ENCODE data around the gene FUT8. TPM values are rescaled to one million over a fixed set of nuclear protein-coding genes. Genes with fewer than 3 reads are reported as not detected.

FUT8 gene
- total RNA-seq, 1 experiment from 2014 or later: 11.8 TPM

GRCh38 chr14:65749287-65749686 lies 336.8 kb downstream of the FUT8 start:
- H3K9me3 Mint-ChIP-seq (ENCODE audit: unreplicated experiment): no peaks in the 10 kb centered on the region
- BruUV-seq (replicated peaks): no TSS peak
- no peak overlapping the region for H3K4me3 Mint-ChIP-seq (ENCODE audit: unreplicated experiment)
- intact Hi-C loops (cut with micrococcal nuclease): no loop called here
- no peaks in the 10 kb centered on the region for H3K4me1 Mint-ChIP-seq (ENCODE audit: insufficient read depth, unreplicated experiment)
- DNase-seq (ENCODE audit: unreplicated experiment): no peak
- ChIA-PET CTCF (interaction anchor here (0.7 kb wide), 1 partner anchor 204 kb away, joined by 3 read pairs; no protein-coding TSS in a partner anchor), POLR2A (no interaction called here)
- H3K36me3 Mint-ChIP-seq (ENCODE audit: insufficient read depth, unreplicated experiment): no peaks in the 10 kb centered on the region
- H3K27ac Mint-ChIP-seq (ENCODE audit: low read depth, unreplicated experiment): no peak overlapping the region
- TF ChIP-seq CTCF (IDR thresholded peaks at IDR 0.05; ENCODE audit: unreplicated experiment): no peak
- H3K27me3 Mint-ChIP-seq (ENCODE audit: insufficient read depth, unreplicated experiment): no peaks in the 10 kb centered on the region

GRCh38 chr14:65750906-65751305 lies 338.4 kb downstream of the FUT8 start:
- no TSS peak for BruUV-seq (replicated peaks)
- Mint-ChIP-seq H3K4me3 (ENCODE audit: unreplicated experiment) (no peak overlapping the region), H3K9me3 (ENCODE audit: unreplicated experiment) (no peaks in the 10 kb centered on the region), H3K27me3 (ENCODE audit: insufficient read depth, unreplicated experiment) (no peaks in the 10 kb centered on the region), H3K4me1 (ENCODE audit: insufficient read depth, unreplicated experiment) (no peaks in the 10 kb centered on the region), H3K27ac (ENCODE audit: low read depth, unreplicated experiment) (no peak overlapping the region), H3K36me3 (ENCODE audit: insufficient read depth, unreplicated experiment) (no peaks in the 10 kb centered on the region)
- TF ChIP-seq CTCF (IDR thresholded peaks at IDR 0.05; ENCODE audit: unreplicated experiment): no peak
- ChIA-PET POLR2A (no interaction called here), CTCF (interaction anchor here (0.8 kb wide), 1 partner anchor 49 kb away, joined by 4 read pairs; no protein-coding TSS in a partner anchor)
- intact Hi-C loops (cut with micrococcal nuclease): no loop called here
- DNase-seq (ENCODE audit: unreplicated experiment): no peak

GRCh38 chr14:65751510-65751909 lies 339.0 kb downstream of the FUT8 start:
- H3K4me1 Mint-ChIP-seq (ENCODE audit: insufficient read depth, unreplicated experiment): no peaks in the 10 kb centered on the region
- H3K36me3 Mint-ChIP-seq (ENCODE audit: insufficient read depth, unreplicated experiment): no peaks in the 10 kb centered on the region
- POLR2A ChIA-PET: no interaction called here
- BruUV-seq (replicated peaks): no TSS peak
- H3K4me3 Mint-ChIP-seq (ENCODE audit: unreplicated experiment): no peak overlapping the region
- DNase-seq (ENCODE audit: unreplicated experiment): no peak
- CTCF ChIA-PET: interaction anchor here (0.8 kb wide), 1 partner anchor 48 kb away, joined by 4 read pairs; no protein-coding TSS in a partner anchor
- intact Hi-C loops (cut with micrococcal nuclease): no loop called here
- TF ChIP-seq CTCF (IDR thresholded peaks at IDR 0.05; ENCODE audit: unreplicated experiment): no peak
- no peaks in the 10 kb centered on the region for H3K27me3 Mint-ChIP-seq (ENCODE audit: insufficient read depth, unreplicated experiment)
- no peak overlapping the region for H3K27ac Mint-ChIP-seq (ENCODE audit: low read depth, unreplicated experiment)
- H3K9me3 Mint-ChIP-seq (ENCODE audit: unreplicated experiment): no peaks in the 10 kb centered on the region

DNA sequence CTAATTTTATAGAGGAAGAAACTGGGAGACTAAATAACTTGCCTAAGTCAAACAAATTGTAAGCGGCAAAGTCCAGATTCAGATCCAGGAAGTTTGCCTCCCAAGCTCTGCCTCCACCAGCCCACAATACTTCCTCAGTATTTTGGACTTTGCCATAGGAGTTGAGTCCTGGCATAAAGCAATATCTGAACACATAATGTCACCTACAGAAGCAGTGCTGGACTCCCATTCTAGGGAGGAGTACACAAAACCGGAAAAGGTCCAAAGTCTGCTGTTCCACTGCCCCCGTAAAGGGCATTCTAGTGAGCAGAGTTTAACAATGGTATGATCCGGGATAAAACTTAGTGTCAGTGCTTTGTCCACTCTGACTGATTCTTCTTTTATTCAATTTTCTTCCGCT lies 340.5 kb downstream of the FUT8 start:
- H3K36me3 Mint-ChIP-seq (ENCODE audit: insufficient read depth, unreplicated experiment): no peaks in the 10 kb centered on the region
- H3K4me1 Mint-ChIP-seq (ENCODE audit: insufficient read depth, unreplicated experiment): no peaks in the 10 kb centered on the region
- no peak overlapping the region for H3K4me3 Mint-ChIP-seq (ENCODE audit: unreplicated experiment)
- no peaks in the 10 kb centered on the region for H3K9me3 Mint-ChIP-seq (ENCODE audit: unreplicated experiment)
- ChIA-PET POLR2A (no interaction called here), CTCF (no interaction called here)
- DNase-seq (ENCODE audit: unreplicated experiment): no peak
- TF ChIP-seq CTCF (IDR thresholded peaks at IDR 0.05; ENCODE audit: unreplicated experiment): no peak
- H3K27ac Mint-ChIP-seq (ENCODE audit: low read depth, unreplicated experiment): no peak overlapping the region
- intact Hi-C loops (cut with micrococcal nuclease): no loop called here
- H3K27me3 Mint-ChIP-seq (ENCODE audit: insufficient read depth, unreplicated experiment): no peaks in the 10 kb centered on the region
- BruUV-seq (replicated peaks): no TSS peak

All from MCF 10A (cell line).